ENCODE measurements around the gene GJB6.

GJB6 gene

GRCh38 chr13:20198781-20199180 is 33.3 kb downstream of the GJB6 start:
- ChIA-PET POLR2A (interaction anchor here (0.5 kb wide), 1 partner anchor 39 kb away, joined by 7 read pairs; no protein-coding TSS in a partner anchor), CTCF (interaction anchor here (0.6 to 2.4 kb wide), 2 partner anchors 290 to 839 kb away, joined by 3 to 13 read pairs; no protein-coding TSS in a partner anchor)
- no peak for TF ChIP-seq ZNF394 (tag by site-specific recombination; IDR thresholded peaks at IDR 0.05; ENCODE audit: borderline replicate concordance)
- TF ChIP-seq ZNF174 (tag by site-specific recombination; IDR thresholded peaks at IDR 0.05), result no peak
- no peak for TF ChIP-seq ZNF529 (tag by site-specific recombination; IDR thresholded peaks at IDR 0.05; ENCODE audit: insufficient replicate concordance)
- no peak for TF ChIP-seq YY2 (tag by site-specific recombination; IDR thresholded peaks at IDR 0.05)
- TF ChIP-seq ZNF132 (tag by site-specific recombination; IDR thresholded peaks at IDR 0.05; ENCODE audit: borderline replicate concordance), result no peak
- TF ChIP-seq ZBTB1 (tag by site-specific recombination; IDR thresholded peaks at IDR 0.05), result no peak
- no peak for TF ChIP-seq ZNF600 (tag by site-specific recombination; IDR thresholded peaks at IDR 0.05)
- TF ChIP-seq, protein P1, sequence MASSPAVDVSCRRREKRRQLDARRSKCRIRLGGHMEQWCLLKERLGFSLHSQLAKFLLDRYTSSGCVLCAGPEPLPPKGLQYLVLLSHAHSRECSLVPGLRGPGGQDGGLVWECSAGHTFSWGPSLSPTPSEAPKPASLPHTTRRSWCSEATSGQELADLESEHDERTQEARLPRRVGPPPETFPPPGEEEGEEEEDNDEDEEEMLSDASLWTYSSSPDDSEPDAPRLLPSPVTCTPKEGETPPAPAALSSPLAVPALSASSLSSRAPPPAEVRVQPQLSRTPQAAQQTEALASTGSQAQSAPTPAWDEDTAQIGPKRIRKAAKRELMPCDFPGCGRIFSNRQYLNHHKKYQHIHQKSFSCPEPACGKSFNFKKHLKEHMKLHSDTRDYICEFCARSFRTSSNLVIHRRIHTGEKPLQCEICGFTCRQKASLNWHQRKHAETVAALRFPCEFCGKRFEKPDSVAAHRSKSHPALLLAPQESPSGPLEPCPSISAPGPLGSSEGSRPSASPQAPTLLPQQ (tag by site-specific recombination; IDR thresholded peaks at IDR 0.05), result no peak
- TF ChIP-seq ZNF548 (tag by site-specific recombination; IDR thresholded peaks at IDR 0.05), result no peak
- no peak for TF ChIP-seq ZFP69B (tag by site-specific recombination; IDR thresholded peaks at IDR 0.05)
- TF ChIP-seq ZNF416 (tag by site-specific recombination; IDR thresholded peaks at IDR 0.05), result no peak
- TF ChIP-seq ZNF239 (tag by site-specific recombination; IDR thresholded peaks at IDR 0.05), result no peak
- TF ChIP-seq, protein P2, sequence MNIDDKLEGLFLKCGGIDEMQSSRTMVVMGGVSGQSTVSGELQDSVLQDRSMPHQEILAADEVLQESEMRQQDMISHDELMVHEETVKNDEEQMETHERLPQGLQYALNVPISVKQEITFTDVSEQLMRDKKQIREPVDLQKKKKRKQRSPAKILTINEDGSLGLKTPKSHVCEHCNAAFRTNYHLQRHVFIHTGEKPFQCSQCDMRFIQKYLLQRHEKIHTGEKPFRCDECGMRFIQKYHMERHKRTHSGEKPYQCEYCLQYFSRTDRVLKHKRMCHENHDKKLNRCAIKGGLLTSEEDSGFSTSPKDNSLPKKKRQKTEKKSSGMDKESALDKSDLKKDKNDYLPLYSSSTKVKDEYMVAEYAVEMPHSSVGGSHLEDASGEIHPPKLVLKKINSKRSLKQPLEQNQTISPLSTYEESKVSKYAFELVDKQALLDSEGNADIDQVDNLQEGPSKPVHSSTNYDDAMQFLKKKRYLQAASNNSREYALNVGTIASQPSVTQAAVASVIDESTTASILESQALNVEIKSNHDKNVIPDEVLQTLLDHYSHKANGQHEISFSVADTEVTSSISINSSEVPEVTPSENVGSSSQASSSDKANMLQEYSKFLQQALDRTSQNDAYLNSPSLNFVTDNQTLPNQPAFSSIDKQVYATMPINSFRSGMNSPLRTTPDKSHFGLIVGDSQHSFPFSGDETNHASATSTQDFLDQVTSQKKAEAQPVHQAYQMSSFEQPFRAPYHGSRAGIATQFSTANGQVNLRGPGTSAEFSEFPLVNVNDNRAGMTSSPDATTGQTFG (tag by site-specific recombination; IDR thresholded peaks at IDR 0.05; ENCODE audit: borderline replicate concordance), result no peak
- TF ChIP-seq ZNF133 (tag by site-specific recombination; IDR thresholded peaks at IDR 0.05), result no peak
- no peak for TF ChIP-seq HOXC10 (CRISPR knock-in tag; IDR thresholded peaks at IDR 0.05)
- TF ChIP-seq, protein P3, sequence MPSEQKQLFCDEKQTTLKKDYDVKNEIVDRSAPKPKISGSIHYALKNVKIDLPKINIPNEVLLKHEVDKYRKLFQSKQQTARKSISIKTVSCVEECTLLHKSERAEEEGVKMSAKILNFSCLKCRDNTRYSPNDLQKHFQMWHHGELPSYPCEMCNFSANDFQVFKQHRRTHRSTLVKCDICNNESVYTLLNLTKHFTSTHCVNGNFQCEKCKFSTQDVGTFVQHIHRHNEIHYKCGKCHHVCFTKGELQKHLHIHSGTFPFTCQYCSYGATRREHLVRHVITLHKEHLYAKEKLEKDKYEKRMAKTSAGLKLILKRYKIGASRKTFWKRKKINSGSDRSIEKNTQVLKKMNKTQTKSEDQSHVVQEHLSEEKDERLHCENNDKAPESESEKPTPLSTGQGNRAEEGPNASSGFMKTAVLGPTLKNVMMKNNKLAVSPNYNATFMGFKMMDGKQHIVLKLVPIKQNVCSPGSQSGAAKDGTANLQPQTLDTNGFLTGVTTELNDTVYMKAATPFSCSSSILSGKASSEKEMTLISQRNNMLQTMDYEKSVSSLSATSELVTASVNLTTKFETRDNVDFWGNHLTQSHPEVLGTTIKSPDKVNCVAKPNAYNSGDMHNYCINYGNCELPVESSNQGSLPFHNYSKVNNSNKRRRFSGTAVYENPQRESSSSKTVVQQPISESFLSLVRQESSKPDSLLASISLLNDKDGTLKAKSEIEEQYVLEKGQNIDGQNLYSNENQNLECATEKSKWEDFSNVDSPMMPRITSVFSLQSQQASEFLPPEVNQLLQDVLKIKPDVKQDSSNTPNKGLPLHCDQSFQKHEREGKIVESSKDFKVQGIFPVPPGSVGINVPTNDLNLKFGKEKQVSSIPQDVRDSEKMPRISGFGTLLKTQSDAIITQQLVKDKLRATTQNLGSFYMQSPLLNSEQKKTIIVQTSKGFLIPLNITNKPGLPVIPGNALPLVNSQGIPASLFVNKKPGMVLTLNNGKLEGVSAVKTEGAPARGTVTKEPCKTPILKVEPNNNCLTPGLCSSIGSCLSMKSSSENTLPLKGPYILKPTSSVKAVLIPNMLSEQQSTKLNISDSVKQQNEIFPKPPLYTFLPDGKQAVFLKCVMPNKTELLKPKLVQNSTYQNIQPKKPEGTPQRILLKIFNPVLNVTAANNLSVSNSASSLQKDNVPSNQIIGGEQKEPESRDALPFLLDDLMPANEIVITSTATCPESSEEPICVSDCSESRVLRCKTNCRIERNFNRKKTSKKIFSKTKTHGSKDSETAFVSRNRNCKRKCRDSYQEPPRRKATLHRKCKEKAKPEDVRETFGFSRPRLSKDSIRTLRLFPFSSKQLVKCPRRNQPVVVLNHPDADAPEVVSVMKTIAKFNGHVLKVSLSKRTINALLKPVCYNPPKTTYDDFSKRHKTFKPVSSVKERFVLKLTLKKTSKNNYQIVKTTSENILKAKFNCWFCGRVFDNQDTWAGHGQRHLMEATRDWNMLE (tag by site-specific recombination; conservative IDR thresholded peaks at IDR 0.05; ENCODE audit: low read depth), result no peak
- no peak for TF ChIP-seq SETDB1 (IDR thresholded peaks at IDR 0.05; ENCODE audit: insufficient read length, low read length)
- H3K4me3 ChIP-seq (ENCODE audit: low read depth, low read length), result no peak overlapping the region
- H3K36me3 ChIP-seq (ENCODE audit: control insufficient read depth in 2 of 2, insufficient read depth in 1 of 2, low read length in 2 of 2), result no peaks in the 10 kb centered on the region
- no peaks in the 10 kb centered on the region for H3K9me3 ChIP-seq (ENCODE audit: control insufficient read depth, insufficient read depth, low read depth, low read length)
- H3K4me1 ChIP-seq (ENCODE audit: control insufficient read depth, insufficient read depth, low read length), result no peaks in the 10 kb centered on the region
- H3K27ac ChIP-seq (ENCODE audit: extremely low read depth, low read depth, low read length), result no peak overlapping the region
